HK-2 (cell line): ENCODE measurements around the gene LIAS.
"Not testable (repeated sequence)": the region's sequence is repeated elsewhere in the genome, so short reads cannot be mapped to it uniquely, and the experiment has no call there.

Experiments
- DNase-seq: peaks from one replicate; pipeline ENCODE4 v3.0.0-alpha.2; 2018; ENCODE audit not compliant: unreplicated experiment

LIAS gene

GRCh38 chr4:39458505-39459300, at the start of gene LIAS, which contains the start of gene RPL9:
Gene LIAS, plus strand, starts transcription at chr4:39459056. Its CDS starts 62 bp downstream, at chr4:39459118.
Gene RPL9, minus strand, starts transcription at chr4:39458922. Its CDS starts 483 bp downstream, at chr4:39458439.
- peak; percentile 96 for DNase-seq

- no peak for DNase-seq
Measured at GRCh38 chr4:39410415-39410814, 48.4 kb upstream of the LIAS start.

- DNase-seq, result not testable (repeated sequence)
Measured at GRCh38 chr4:39411561-39411960, 47.3 kb upstream of the LIAS start.

- no peak for DNase-seq
Measured at GRCh38 chr4:39415678-39416283, 43.1 kb upstream of the LIAS start.

- DNase-seq, result no peak
Measured at GRCh38 chr4:39422247-39422646, 36.6 kb upstream of the LIAS start.

- DNase-seq, result not testable (repeated sequence)
Measured at GRCh38 chr4:39425297-39425696, 33.6 kb upstream of the LIAS start.

- no peak for DNase-seq
Measured at GRCh38 chr4:39426728-39427127, 32.1 kb upstream of the LIAS start.

GRCh38 chr4:39427520-39428114, 31.2 kb upstream of the LIAS start:
- DNase-seq, result no peak

- DNase-seq, result no peak
Measured at GRCh38 chr4:39429476-39430334, 29.2 kb upstream of the LIAS start.

GRCh38 chr4:39433878-39434492, 24.9 kb upstream of the LIAS start:
- no peak for DNase-seq

GRCh38 chr4:39435659-39436563, 22.9 kb upstream of the LIAS start:
- DNase-seq, result no peak

GRCh38 chr4:39441593-39441992, 17.3 kb upstream of the LIAS start:
- no peak for DNase-seq

GRCh38 chr4:39442998-39443397, 15.9 kb upstream of the LIAS start:
- no peak for DNase-seq

- no peak for DNase-seq
Measured at GRCh38 chr4:39446483-39446841, 12.4 kb upstream of the LIAS start.

- no peak for DNase-seq
Measured at GRCh38 chr4:39446842-39447573, 11.8 kb upstream of the LIAS start.

- DNase-seq, result no peak
Measured at GRCh38 chr4:39450618-39451017, 8.2 kb upstream of the LIAS start.

- peak; percentile 25 for DNase-seq
Measured at GRCh38 chr4:39451423-39452023, 7.3 kb upstream of the LIAS start.

- DNase-seq, result no peak
Measured at GRCh38 chr4:39452153-39452859, 6.5 kb upstream of the LIAS start.
